Mucosa of descending colon (tissue), 3 donors: ENCODE data around the gene OR52B6. TPM values are rescaled to one million over a fixed set of nuclear protein-coding genes. Genes with fewer than 3 reads are reported as not detected.

Experiments used
- ATAC-seq: fragments of 200-7000 bp; cut with Tn5 transposase; one replicate; pipeline ENCODE4 v1.9.1; 2020; ENCODE audit warnings: mild to moderate bottlenecking, moderate library complexity
- DNase-seq, 3 donors: peaks; one replicate each; pipeline ENCODE4 v3.0.0-alpha.2; 2020
- H3K36me3 ChIP-seq: fragments of 200-600 bp; one replicate; pipeline ENCODE4 v1.8.0; 2021; ENCODE audit warnings: low read depth, mild to moderate bottlenecking
- H3K4me1 ChIP-seq: fragments of 200-600 bp; one replicate; pipeline ENCODE4 v1.8.0; 2021; ENCODE audit warnings: low read depth, mild to moderate bottlenecking
- H3K4me3 ChIP-seq: fragments of 200-600 bp; one replicate; pipeline ENCODE4 v1.8.0; 2021; ENCODE audit warnings: mild to moderate bottlenecking
- H3K9me3 ChIP-seq: fragments of 200-600 bp; one replicate; pipeline ENCODE4 v1.8.0; 2021; ENCODE audit warnings: mild to moderate bottlenecking
- intact Hi-C, 2 donors: fragments of 100-400 bp; cut with DNase I in 1 of 2; cut with micrococcal nuclease in 1 of 2; formaldehyde crosslinking; loops; one replicate each; pipeline versions ENCODE4 v1.11.0 to v1.11.1; 2022; cut with DNase I, micrococcal nuclease
- long read RNA-seq, 2 donors: library from polyadenylated mRNA; unstranded; transcript quantifications; one replicate each; pipeline ENCODE4 v2.0.0, GENCODE V29; 2019 to 2021
- total RNA-seq, 3 donors: library from RNA; stranded (reverse); fragmentation: NEBNext Ultra II Directional in 2 of 3; extraction: Animal tissue kit (Norgen Biotek cat#: 25700) in 2 of 3; gene quantifications; one replicate each; pipeline versions ENCODE4 v1.2.1 to v1.2.4, GENCODE V29; 2021 to 2023
- TF ChIP-seq, protein P1 (sequence below): fragments of 200-600 bp; IDR thresholded peaks from one replicate; pipeline ENCODE4 v1.8.0; 2022; ENCODE audit warnings: antibody characterized with exemption, mild to moderate bottlenecking
- donor health status: DM: no; HTN: no; CAD: no; lungs with moderate emphysema.
- donor health status: DM: no; HTN: no; CAD: no.
- donor health status: DM: no; HTN: yes; CAD: no.

Gene OR52B6, protein sequence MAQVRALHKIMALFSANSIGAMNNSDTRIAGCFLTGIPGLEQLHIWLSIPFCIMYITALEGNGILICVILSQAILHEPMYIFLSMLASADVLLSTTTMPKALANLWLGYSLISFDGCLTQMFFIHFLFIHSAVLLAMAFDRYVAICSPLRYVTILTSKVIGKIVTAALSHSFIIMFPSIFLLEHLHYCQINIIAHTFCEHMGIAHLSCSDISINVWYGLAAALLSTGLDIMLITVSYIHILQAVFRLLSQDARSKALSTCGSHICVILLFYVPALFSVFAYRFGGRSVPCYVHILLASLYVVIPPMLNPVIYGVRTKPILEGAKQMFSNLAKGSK
- total RNA-seq, result not detected
- long read RNA-seq, donor 1, result 0 reads
- long read RNA-seq, donor 2, result 0 reads

DNA sequence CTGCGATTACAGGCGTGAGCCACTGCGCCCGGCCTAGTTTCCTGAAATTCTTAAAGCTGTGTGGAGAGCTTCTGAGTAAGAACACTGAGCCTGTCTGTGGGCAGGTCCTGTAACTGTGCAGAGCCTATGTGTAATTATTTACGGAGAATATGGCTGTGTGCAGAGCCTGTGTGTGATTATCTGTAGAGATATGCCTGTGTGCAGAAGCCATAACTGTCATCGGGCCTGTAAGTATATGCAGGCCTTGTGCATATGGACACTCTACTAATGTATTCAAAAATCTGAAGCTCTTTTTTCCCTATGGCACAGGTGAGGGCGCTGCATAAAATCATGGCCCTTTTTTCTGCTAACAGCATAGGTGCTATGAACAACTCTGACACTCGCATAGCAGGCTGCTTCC, at the start of gene OR52B6:
OR52B6 (plus strand) TSS at position 301 of the 400 bp plus-strand sequence; CDS start at position 301, 0 bp downstream.
- intact Hi-C loops, result no loop called here
- H3K4me3 ChIP-seq, result no peak within 1 kb of the TSS
- ATAC-seq (no peak), DNase-seq (no peak)
- no peaks in the 10 kb centered on the region for H3K36me3 ChIP-seq
- TF ChIP-seq, protein P1, sequence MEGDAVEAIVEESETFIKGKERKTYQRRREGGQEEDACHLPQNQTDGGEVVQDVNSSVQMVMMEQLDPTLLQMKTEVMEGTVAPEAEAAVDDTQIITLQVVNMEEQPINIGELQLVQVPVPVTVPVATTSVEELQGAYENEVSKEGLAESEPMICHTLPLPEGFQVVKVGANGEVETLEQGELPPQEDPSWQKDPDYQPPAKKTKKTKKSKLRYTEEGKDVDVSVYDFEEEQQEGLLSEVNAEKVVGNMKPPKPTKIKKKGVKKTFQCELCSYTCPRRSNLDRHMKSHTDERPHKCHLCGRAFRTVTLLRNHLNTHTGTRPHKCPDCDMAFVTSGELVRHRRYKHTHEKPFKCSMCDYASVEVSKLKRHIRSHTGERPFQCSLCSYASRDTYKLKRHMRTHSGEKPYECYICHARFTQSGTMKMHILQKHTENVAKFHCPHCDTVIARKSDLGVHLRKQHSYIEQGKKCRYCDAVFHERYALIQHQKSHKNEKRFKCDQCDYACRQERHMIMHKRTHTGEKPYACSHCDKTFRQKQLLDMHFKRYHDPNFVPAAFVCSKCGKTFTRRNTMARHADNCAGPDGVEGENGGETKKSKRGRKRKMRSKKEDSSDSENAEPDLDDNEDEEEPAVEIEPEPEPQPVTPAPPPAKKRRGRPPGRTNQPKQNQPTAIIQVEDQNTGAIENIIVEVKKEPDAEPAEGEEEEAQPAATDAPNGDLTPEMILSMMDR, result no peak
- no peaks in the 10 kb centered on the region for H3K4me1 ChIP-seq
- no peaks in the 10 kb centered on the region for H3K9me3 ChIP-seq

DNA sequence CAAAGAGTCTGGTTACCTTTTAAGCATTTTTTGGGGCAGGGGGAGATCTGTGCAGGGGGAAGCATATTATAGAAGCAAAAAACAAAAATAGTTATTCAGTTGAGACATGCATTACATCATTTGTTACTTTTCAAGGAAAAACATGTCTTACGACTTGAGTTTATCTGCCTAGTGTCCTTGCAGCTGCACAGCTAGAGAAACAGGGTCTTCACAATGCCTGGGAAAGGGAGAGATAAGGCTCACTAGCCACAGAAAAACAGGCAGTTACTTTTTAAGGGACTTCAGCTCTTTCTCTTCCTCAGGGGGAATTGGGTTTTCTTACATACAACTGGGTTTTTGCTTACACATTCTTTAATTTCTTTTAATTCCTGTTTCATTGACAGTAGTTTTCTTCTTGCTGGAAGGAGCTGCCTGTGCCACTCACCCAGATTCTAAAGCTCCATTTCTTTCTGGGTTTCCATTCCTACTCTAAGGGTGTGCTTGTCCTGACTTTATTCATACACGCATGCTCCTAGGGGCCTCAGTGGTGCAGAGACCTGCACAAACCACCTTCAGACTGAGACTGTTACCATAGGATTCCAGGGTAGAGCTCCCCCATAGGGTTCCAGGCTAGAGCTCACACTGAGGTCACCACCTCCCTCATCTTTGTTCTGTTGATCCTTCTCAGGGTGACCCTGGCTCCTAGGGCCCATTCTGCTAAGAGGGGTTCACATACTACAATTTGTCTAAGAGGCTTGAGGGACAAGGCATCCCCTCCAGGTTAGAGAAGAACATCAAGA, 49.4 kb upstream of the OR52B6 start:
- Histone ChIP-seq H3K4me1 (no peaks in the 10 kb centered on the region), H3K4me3 (no peak overlapping the region), H3K9me3 (no peaks in the 10 kb centered on the region), H3K36me3 (no peaks in the 10 kb centered on the region)
- intact Hi-C loops, result no loop called here
- TF ChIP-seq, protein P1, result no peak
- DNase-seq, result no peak
- no peak for ATAC-seq

DNA sequence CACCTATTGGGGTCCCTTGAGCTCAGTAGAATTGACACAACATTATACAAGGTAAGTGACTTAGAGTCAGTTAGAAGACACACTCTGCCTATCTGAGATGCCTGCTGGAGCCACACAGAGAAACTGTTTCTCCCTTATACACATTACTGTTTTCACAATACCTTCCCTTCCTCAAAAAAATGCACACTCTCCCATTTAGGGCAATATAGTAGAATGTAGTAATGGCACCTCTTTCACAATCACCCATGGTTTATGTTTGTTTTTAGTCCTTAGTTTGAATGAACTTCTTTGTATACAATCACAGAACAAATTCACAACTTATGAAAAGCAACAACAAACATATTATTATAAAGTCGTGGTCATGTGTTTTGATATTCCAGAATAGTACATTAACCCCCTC, 46.6 kb upstream of the OR52B6 start:
- Histone ChIP-seq H3K36me3 (no peaks in the 10 kb centered on the region), H3K9me3 (no peaks in the 10 kb centered on the region), H3K4me3 (no peak overlapping the region), H3K4me1 (no peaks in the 10 kb centered on the region)
- TF ChIP-seq, protein P1, result no peak
- intact Hi-C loops, result no loop called here
- no peak for DNase-seq
- ATAC-seq, result no peak

DNA sequence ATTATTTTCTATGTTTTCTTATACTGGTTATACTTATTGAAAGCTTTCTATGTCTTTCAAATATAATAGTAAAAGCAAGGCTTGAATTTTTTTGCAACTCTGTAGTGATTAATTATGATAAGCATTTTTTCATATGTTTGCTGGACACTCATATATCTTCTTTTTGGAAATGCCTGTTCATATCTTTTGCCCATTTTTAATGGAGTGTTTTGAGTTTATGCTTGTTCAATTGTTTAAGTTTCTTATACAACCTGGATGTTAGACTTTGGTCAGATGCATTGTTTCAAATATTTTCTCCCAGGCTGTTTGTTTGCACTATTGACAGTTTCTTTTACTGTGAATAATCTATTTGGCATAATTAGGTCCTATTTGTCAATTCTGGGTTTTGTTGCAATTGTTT, 44.2 kb upstream of the OR52B6 start:
- DNase-seq, result no peak
- Histone ChIP-seq H3K4me3 (no peak overlapping the region), H3K4me1 (no peaks in the 10 kb centered on the region), H3K9me3 (no peaks in the 10 kb centered on the region), H3K36me3 (no peaks in the 10 kb centered on the region)
- TF ChIP-seq, protein P1, result no peak
- intact Hi-C loops, result no loop called here
- no peak for ATAC-seq

DNA sequence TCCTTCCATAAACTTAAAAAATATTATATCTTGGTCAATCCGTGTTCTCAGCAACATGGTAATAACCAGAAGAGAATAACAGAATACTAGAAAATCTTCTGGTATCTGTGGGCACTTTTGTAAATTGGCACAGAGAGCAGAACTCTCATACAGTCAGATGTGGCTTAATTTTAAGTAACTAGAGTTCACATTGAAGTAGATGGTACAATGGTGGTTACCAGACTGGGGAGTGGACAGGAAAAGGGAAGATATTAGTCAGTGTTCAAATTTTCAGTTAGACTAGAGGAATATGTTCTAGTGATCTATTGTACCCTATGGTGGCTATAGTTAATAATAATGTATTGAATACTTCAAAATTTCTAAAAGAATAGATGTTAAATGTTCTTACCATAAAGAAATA, 39.2 kb upstream of the OR52B6 start:
- ATAC-seq, result no peak
- DNase-seq, result no peak
- no peaks in the 10 kb centered on the region for H3K36me3 ChIP-seq
- intact Hi-C loops, result no loop called here
- TF ChIP-seq, protein P1, result no peak
- H3K4me3 ChIP-seq, result no peak overlapping the region
- H3K4me1 ChIP-seq, result no peaks in the 10 kb centered on the region
- H3K9me3 ChIP-seq, result no peaks in the 10 kb centered on the region
